PC-3 (cell line): Measurements from ENCODE around the gene AFDN.

Experiments used
- CTCF ChIP-seq: fragments of 300-600 bp; sonication (generic); conservative IDR thresholded peaks from 2 replicates; pipeline ENCODE4 v1.5.1; 2017; ENCODE audit warnings: antibody characterized with exemption, low read depth, mild to moderate bottlenecking, low read length
- EZH2 ChIP-seq: fragments of 300-600 bp; sonication (generic); IDR thresholded peaks from one replicate; pipeline ENCODE4 v1.6.1; 2017; ENCODE audit warnings: antibody characterized with exemption, mild to moderate bottlenecking, low read length; ENCODE audit not compliant: unreplicated experiment
- EZH2phosphoT487 ChIP-seq: fragments of 300-600 bp; sonication (generic); IDR thresholded peaks from 2 replicates; pipeline ENCODE4 v1.6.1; 2018; ENCODE audit warnings: mild to moderate bottlenecking, antibody characterized with exemption, low read length, borderline replicate concordance

GRCh38 chr6:167984144-167984719 lies 157.5 kb downstream of the AFDN start:
- TF ChIP-seq CTCF (no peak), EZH2 (no peak), EZH2phosphoT487 (no peak)
